ENCODE measurements around the gene KSR2.
"Not testable (repeated sequence)": the region's sequence is repeated elsewhere in the genome, so short reads cannot be mapped to it uniquely, and the experiment has no call there.

The KSR2 gene

GRCh38 chr12:117890644-117891043 is 78.1 kb downstream of the KSR2 start:
- no peak for DNase-seq (ENCODE audit: low read depth in 2 of 2)

- no peak for DNase-seq (ENCODE audit: low read depth in 2 of 2)
Measured at GRCh38 chr12:117890137-117890536, 78.7 kb downstream of the KSR2 start.

- no peak for DNase-seq (ENCODE audit: low read depth in 2 of 2)
Measured at GRCh38 chr12:117889098-117889497, 79.7 kb downstream of the KSR2 start.

- no peak for DNase-seq (ENCODE audit: low read depth in 2 of 2)
Measured at GRCh38 chr12:117885211-117885610, 83.6 kb downstream of the KSR2 start.

- DNase-seq (ENCODE audit: low read depth in 2 of 2): no peak
Measured at GRCh38 chr12:117884161-117884560, 84.6 kb downstream of the KSR2 start.

- DNase-seq (ENCODE audit: low read depth in 2 of 2): no peak
Measured at GRCh38 chr12:117882603-117883184, 86.1 kb downstream of the KSR2 start.

- no peak for DNase-seq (ENCODE audit: low read depth in 2 of 2)
Measured at GRCh38 chr12:117882181-117882580, 86.6 kb downstream of the KSR2 start.

- DNase-seq (ENCODE audit: low read depth in 2 of 2): no peak
Measured at GRCh38 chr12:117881517-117881916, 87.3 kb downstream of the KSR2 start.

- no peak for DNase-seq (ENCODE audit: low read depth in 2 of 2)
Measured at GRCh38 chr12:117878605-117879004, 90.2 kb downstream of the KSR2 start.

GRCh38 chr12:117876436-117876816 is 92.4 kb downstream of the KSR2 start:
- no peak for DNase-seq (ENCODE audit: low read depth in 2 of 2)

GRCh38 chr12:117875744-117876435 is 92.9 kb downstream of the KSR2 start:
- peak in 1 of 2 donors; percentile 15 for DNase-seq (ENCODE audit: low read depth in 2 of 2)

- peak; percentile 52 to 61 for DNase-seq (ENCODE audit: low read depth in 2 of 2)
Measured at GRCh38 chr12:117874842-117875434, 93.9 kb downstream of the KSR2 start.

- not testable (repeated sequence) for DNase-seq (ENCODE audit: low read depth in 2 of 2)
Measured at GRCh38 chr12:117874198-117874597, 94.6 kb downstream of the KSR2 start.

GRCh38 chr12:117872546-117873169 is 96.1 kb downstream of the KSR2 start:
- no peak for DNase-seq (ENCODE audit: low read depth in 2 of 2)

GRCh38 chr12:117869551-117869950 is 99.2 kb downstream of the KSR2 start:
- no peak for DNase-seq (ENCODE audit: low read depth in 2 of 2)

- no peak for DNase-seq (ENCODE audit: low read depth in 2 of 2)
Measured at GRCh38 chr12:117867348-117867747, 101.4 kb downstream of the KSR2 start.

- no peak for DNase-seq (ENCODE audit: low read depth in 2 of 2)
Measured at GRCh38 chr12:117865505-117865904, 103.3 kb downstream of the KSR2 start.

- no peak for DNase-seq (ENCODE audit: low read depth in 2 of 2)
Measured at GRCh38 chr12:117863002-117863709, 105.6 kb downstream of the KSR2 start.

- DNase-seq (ENCODE audit: low read depth in 2 of 2): no peak
Measured at GRCh38 chr12:117861691-117862090, 107.1 kb downstream of the KSR2 start.

GRCh38 chr12:117860787-117861290 is 108.0 kb downstream of the KSR2 start:
- not testable (repeated sequence) for DNase-seq (ENCODE audit: low read depth in 2 of 2)

- no peak for DNase-seq (ENCODE audit: low read depth in 2 of 2)
Measured at GRCh38 chr12:117860111-117860510, 108.7 kb downstream of the KSR2 start.
